Coronary artery (tissue), 2 donors: Measurements from ENCODE around the gene IL20.

Experiments used
- DNase-seq: peaks from one replicate; pipeline ENCODE4 v3.0.0-alpha.2; 2017; ENCODE audit warnings: low spot score
- H3K27ac ChIP-seq, 2 donors: fragments of 200-600 bp; sonication (generic); one replicate each; pipeline ENCODE4 v1.5.1; 2016 to 2019
- H3K4me3 ChIP-seq: fragments of 200-600 bp; sonication (generic); 2 replicates; pipeline ENCODE4 v1.5.1; 2016; ENCODE audit warnings: mild to moderate bottlenecking, moderate library complexity
- CTCF ChIP-seq: fragments of 200-600 bp; sonication (generic); IDR thresholded peaks from one replicate; pipeline ENCODE4 v1.5.1; 2019; ENCODE audit warnings: antibody characterized with exemption

The IL20 gene

DNA sequence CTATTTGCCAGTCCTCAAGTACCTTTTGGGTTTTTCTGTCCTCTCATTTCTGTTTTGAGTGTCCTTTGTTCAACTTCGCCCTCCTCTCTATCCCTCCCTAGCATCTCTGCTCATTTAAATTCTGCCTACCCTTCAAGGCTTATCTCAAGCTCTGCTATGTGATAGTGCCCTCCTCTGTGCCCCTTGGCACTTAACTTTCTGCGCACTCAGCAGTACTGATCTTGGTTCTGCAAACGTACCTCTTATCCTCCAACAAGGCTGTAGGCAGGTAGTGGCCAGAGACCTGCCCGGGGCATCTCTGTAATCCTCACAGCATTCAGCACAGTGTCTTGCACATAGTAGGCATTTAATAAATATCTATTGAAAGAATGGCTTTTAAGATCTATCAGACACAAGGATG, 5.3 kb upstream of the IL20 start:
- no peak for DNase-seq
- Histone ChIP-seq H3K4me3 (no peak overlapping the region), H3K27ac (no peak overlapping the region)
- TF ChIP-seq CTCF: no peak

GRCh38 chr1:206863266-206863665, 2.2 kb upstream of the IL20 start:
- Histone ChIP-seq H3K4me3 (no peak overlapping the region), H3K27ac (no peak overlapping the region)
- no peak for TF ChIP-seq CTCF
- DNase-seq: no peak

DNA sequence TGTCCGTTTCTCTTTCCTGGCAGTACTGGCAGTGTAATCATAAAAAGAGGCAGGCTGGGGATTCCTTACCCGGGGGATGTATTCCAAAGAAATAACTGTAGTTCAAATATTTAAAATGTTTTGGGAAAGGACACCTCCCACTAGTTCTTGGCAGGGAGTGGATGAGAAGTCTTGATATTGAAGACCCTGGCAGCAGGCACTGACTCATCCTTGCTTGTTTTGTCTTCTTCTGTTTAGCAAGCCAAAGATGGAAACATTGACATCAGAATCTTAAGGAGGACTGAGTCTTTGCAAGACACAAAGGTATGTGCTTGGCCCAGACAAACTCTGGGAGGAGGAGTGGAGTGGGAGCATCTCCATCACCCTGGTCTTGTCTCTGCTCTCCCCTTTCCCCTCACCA, 639 bp downstream of the IL20 start:
- no peak for TF ChIP-seq CTCF
- no peak for DNase-seq
- Histone ChIP-seq H3K27ac (no peak overlapping the region), H3K4me3 (no peak overlapping the region)

DNA sequence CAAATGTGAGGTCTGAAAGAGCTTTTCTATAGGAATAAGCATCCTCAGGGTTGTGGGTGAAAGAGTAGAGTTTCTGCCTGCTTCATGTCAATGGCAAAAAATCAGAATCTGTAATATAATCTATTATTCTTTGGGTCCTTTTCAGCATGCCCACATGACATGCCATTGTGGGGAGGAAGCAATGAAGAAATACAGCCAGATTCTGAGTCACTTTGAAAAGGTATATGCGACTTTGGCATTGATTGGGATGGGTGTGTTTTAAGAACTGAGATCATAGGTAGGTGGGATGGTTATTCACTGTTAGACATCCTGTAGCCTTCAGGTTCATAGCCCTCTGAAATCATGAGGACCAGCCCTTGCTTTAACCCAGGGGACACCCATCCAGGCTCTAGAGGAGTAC, 1.8 kb downstream of the IL20 start:
- TF ChIP-seq CTCF: no peak
- DNase-seq: no peak
- Histone ChIP-seq H3K4me3 (no peak overlapping the region), H3K27ac (no peak overlapping the region)

DNA sequence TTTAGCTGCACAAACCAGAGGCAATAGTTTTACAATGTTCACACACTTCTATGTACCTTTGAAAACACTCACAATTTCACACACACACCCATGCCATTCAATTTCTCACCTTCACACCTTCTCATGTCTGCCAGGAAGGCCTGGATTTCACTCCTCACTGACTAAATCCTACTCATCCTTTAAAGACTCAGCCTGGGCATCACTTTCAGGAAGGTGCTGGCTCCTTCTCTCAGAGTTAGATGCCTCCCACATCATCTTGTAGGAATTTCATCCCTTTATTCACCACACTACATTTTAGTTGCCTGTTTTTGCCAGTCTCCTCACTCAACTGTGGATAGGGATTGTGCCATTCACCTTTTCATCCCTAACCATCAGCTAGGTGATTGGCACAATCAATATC, 2.3 kb downstream of the IL20 start:
- Histone ChIP-seq H3K4me3 (no peak overlapping the region), H3K27ac (no peak overlapping the region)
- no peak for TF ChIP-seq CTCF
- no peak for DNase-seq

GRCh38 chr1:206868264-206868663, 2.8 kb downstream of the IL20 start:
- no peak for TF ChIP-seq CTCF
- Histone ChIP-seq H3K4me3 (no peak overlapping the region), H3K27ac (no peak overlapping the region)
- no peak for DNase-seq

DNA sequence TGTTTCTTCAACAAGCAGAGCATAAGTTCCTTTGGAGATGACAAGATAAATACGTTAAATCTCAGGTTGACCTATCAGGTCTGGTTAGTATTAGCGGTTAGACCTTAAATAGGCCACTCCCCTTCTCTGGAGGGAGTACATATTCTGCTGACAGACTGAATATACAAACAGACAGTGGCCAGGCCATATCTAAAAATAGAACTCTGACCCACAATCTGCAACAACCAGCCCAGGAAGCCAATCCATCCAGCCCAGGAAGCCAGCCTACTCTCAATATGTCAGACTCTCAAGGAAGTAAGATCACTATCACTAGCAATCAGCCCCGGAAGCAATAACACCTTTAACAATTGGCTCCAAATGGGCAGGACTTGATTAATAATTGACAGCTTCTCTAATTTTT, 6.7 kb downstream of the IL20 start:
- H3K4me3 ChIP-seq: no peak overlapping the region
- H3K27ac ChIP-seq: no peak overlapping the region
- TF ChIP-seq CTCF: no peak
- no peak for DNase-seq
